OCI-LY1 (cell line): ENCODE measurements around the gene KLHL36.

Experiments
- CTCF ChIP-seq: fragments of 200-600 bp; sonication (generic), shearing (Covaris generic); IDR thresholded peaks from 2 replicates; pipeline ENCODE4 v1.5.1; 2017; ENCODE audit warnings: mild to moderate bottlenecking, antibody characterized with exemption, low read length, moderate library complexity, mixed read lengths
- EZH2 ChIP-seq: fragments of 200-600 bp; sonication (generic), shearing (Covaris generic); IDR thresholded peaks from 2 replicates; pipeline ENCODE4 v1.8.0; 2017; ENCODE audit warnings: borderline replicate concordance, mixed run types, mild to moderate bottlenecking, antibody characterized with exemption, low read length, moderate library complexity, mixed read lengths

- TF ChIP-seq EZH2 (no peak), CTCF (no peak)
Observed at GRCh38 chr16:84690088-84690819, 41.9 kb downstream of the KLHL36 start.
